SK-N-SH treated with all-trans-retinoic acid at 6 μM for 48 hours (cell line): ENCODE measurements around the gene TCF3.

Experiments used
- GLIS3 ChIP-seq: fragments of 250-450 bp; sonication (Bioruptor Pico); IDR thresholded peaks from 2 replicates; pipeline ENCODE4 v1.5.0; 2020; ENCODE audit warnings: mild to moderate bottlenecking, moderate library complexity
- RARB ChIP-seq: fragments of 250-450 bp; sonication (Bioruptor Pico); IDR thresholded peaks from 2 replicates; pipeline ENCODE4 v1.8.0; 2021; ENCODE audit warnings: mild to moderate bottlenecking, moderate library complexity
- TOX ChIP-seq: fragments of 250-450 bp; sonication (Bioruptor Pico); IDR thresholded peaks from 2 replicates; pipeline ENCODE4 v1.8.0; 2021; ENCODE audit warnings: mild to moderate bottlenecking, moderate library complexity, borderline replicate concordance
- ZFP3 ChIP-seq: fragments of 250-450 bp; sonication (Bioruptor Pico); IDR thresholded peaks from 2 replicates; pipeline ENCODE4 v1.5.0; 2020; ENCODE audit warnings: mild to moderate bottlenecking, moderate library complexity
- ZFP30 ChIP-seq: fragments of 450-650 bp; formaldehyde crosslinking; IDR thresholded peaks from 2 replicates; pipeline ENCODE4 v1.5.0; 2022; ENCODE audit warnings: mild to moderate bottlenecking, moderate library complexity
- ZNF565 ChIP-seq: fragments of 450-650 bp; formaldehyde crosslinking; conservative IDR thresholded peaks from 2 replicates; pipeline ENCODE4 v1.5.0; 2020; ENCODE audit warnings: low read depth, mild to moderate bottlenecking, moderate library complexity
- ZNF8 ChIP-seq: fragments of 450-650 bp; formaldehyde crosslinking; IDR thresholded peaks from 2 replicates; pipeline ENCODE4 v1.5.0; 2020; ENCODE audit warnings: mild to moderate bottlenecking, moderate library complexity
- TF ChIP-seq, protein P1 (sequence below): fragments of 250-450 bp; sonication (Bioruptor Pico); IDR thresholded peaks from 2 replicates; pipeline ENCODE4 v1.8.0; 2020; ENCODE audit warnings: mild to moderate bottlenecking, moderate library complexity, borderline replicate concordance
- TF ChIP-seq, protein P2 (sequence below): fragments of 250-450 bp; sonication (Bioruptor Pico); IDR thresholded peaks from 2 replicates; pipeline ENCODE4 v1.5.1; 2020; ENCODE audit warnings: low read depth, mild to moderate bottlenecking, moderate library complexity
- TF ChIP-seq, protein P3 (sequence below): fragments of 250-450 bp; sonication (Bioruptor Pico); IDR thresholded peaks from 2 replicates; pipeline ENCODE4 v1.5.0; 2020; ENCODE audit warnings: mild to moderate bottlenecking, moderate library complexity

DNA sequence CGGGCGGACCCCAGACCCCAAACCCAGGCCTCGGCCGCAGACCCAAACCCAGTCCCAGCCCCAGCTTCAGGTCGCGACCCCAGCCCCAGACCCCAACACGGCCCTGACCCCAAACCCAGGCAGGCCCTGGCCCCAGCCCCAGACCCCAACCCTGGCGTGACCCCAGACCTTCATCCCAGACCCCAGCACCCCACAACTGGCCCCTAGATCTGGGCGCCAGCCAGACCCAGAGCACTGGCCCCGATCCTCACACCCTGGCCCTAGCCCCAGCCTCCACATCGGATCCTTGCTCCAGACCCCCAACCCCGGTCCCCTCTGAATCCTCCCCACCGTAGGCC, 67.2 kb downstream of the TCF3 start:
- TF ChIP-seq ZNF8 (CRISPR knock-in tag) (no peak), ZFP30 (CRISPR knock-in tag) (no peak), ZFP3 (CRISPR knock-in tag) (no peak), TOX (CRISPR knock-in tag) (no peak), ZNF565 (CRISPR knock-in tag) (no peak), RARB (CRISPR knock-in tag) (no peak), GLIS3 (CRISPR knock-in tag) (no peak)
- TF ChIP-seq, protein P1, sequence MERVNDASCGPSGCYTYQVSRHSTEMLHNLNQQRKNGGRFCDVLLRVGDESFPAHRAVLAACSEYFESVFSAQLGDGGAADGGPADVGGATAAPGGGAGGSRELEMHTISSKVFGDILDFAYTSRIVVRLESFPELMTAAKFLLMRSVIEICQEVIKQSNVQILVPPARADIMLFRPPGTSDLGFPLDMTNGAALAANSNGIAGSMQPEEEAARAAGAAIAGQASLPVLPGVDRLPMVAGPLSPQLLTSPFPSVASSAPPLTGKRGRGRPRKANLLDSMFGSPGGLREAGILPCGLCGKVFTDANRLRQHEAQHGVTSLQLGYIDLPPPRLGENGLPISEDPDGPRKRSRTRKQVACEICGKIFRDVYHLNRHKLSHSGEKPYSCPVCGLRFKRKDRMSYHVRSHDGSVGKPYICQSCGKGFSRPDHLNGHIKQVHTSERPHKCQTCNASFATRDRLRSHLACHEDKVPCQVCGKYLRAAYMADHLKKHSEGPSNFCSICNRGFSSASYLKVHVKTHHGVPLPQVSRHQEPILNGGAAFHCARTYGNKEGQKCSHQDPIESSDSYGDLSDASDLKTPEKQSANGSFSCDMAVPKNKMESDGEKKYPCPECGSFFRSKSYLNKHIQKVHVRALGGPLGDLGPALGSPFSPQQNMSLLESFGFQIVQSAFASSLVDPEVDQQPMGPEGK (CRISPR knock-in tag), result no peak
- TF ChIP-seq, protein P2, sequence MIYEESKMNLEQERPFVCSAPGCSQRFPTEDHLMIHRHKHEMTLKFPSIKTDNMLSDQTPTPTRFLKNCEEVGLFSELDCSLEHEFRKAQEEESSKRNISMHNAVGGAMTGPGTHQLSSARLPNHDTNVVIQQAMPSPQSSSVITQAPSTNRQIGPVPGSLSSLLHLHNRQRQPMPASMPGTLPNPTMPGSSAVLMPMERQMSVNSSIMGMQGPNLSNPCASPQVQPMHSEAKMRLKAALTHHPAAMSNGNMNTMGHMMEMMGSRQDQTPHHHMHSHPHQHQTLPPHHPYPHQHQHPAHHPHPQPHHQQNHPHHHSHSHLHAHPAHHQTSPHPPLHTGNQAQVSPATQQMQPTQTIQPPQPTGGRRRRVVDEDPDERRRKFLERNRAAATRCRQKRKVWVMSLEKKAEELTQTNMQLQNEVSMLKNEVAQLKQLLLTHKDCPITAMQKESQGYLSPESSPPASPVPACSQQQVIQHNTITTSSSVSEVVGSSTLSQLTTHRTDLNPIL (CRISPR knock-in tag), result no peak
- TF ChIP-seq, protein P3, sequence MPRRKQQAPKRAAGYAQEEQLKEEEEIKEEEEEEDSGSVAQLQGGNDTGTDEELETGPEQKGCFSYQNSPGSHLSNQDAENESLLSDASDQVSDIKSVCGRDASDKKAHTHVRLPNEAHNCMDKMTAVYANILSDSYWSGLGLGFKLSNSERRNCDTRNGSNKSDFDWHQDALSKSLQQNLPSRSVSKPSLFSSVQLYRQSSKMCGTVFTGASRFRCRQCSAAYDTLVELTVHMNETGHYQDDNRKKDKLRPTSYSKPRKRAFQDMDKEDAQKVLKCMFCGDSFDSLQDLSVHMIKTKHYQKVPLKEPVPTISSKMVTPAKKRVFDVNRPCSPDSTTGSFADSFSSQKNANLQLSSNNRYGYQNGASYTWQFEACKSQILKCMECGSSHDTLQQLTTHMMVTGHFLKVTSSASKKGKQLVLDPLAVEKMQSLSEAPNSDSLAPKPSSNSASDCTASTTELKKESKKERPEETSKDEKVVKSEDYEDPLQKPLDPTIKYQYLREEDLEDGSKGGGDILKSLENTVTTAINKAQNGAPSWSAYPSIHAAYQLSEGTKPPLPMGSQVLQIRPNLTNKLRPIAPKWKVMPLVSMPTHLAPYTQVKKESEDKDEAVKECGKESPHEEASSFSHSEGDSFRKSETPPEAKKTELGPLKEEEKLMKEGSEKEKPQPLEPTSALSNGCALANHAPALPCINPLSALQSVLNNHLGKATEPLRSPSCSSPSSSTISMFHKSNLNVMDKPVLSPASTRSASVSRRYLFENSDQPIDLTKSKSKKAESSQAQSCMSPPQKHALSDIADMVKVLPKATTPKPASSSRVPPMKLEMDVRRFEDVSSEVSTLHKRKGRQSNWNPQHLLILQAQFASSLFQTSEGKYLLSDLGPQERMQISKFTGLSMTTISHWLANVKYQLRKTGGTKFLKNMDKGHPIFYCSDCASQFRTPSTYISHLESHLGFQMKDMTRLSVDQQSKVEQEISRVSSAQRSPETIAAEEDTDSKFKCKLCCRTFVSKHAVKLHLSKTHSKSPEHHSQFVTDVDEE (CRISPR knock-in tag), result no peak
